Sciatic nerve (tissue), 2 donors: ENCODE measurements around the gene CADM1. TPM values are rescaled to one million over a fixed set of nuclear protein-coding genes. Genes with fewer than 3 reads are reported as not detected.

Source experiments
- ATAC-seq: fragments of 200-7000 bp; cut with Tn5 transposase; one replicate; pipeline ENCODE4 v1.9.1; 2020; ENCODE audit warnings: mild to moderate bottlenecking, moderate library complexity
- DNase-seq: peaks from one replicate; pipeline ENCODE4 v3.0.0-alpha.2; 2020; ENCODE audit warnings: low spot score
- intact Hi-C: fragments of 100-400 bp; cut with DNase I; formaldehyde crosslinking; loops from one replicate; pipeline ENCODE4 v1.14.2; 2022
- total RNA-seq: library from RNA; stranded (reverse); fragmentation: NEBNext Ultra II Directional; extraction: Animal tissue kit (Norgen Biotek cat#: 25700); gene quantifications from one replicate; pipeline ENCODE4 v1.2.1, GENCODE V29; 2021
- donor health status: DM: no; HTN: no; CAD: no.
- donor health status: DM: no; HTN: no; CAD: no.

The CADM1 gene
- total RNA-seq, 1 donor from 2014 or later, result 58.7 TPM

- DNase-seq (no peak), ATAC-seq (no peak)
- intact Hi-C loops, result no loop called here
These were observed 82.7 kb downstream of the CADM1 start for GRCh38 chr11:115421352-115421991.

GRCh38 chr11:115420505-115420904 lies 83.7 kb downstream of the CADM1 start:
- intact Hi-C loops, result no loop called here
- DNase-seq (no peak), ATAC-seq (no peak)

GRCh38 chr11:115418626-115419025 lies 85.6 kb downstream of the CADM1 start:
- intact Hi-C loops, result no loop called here
- DNase-seq (no peak), ATAC-seq (no peak)

- ATAC-seq (no peak), DNase-seq (no peak)
- intact Hi-C loops, result no loop called here
These were observed 86.1 kb downstream of the CADM1 start for GRCh38 chr11:115418081-115418480.

GRCh38 chr11:115411120-115411519 lies 93.1 kb downstream of the CADM1 start:
- ATAC-seq, result no peak
- intact Hi-C loops, result no loop called here
- DNase-seq, result no peak

GRCh38 chr11:115409691-115410220 lies 94.5 kb downstream of the CADM1 start:
- no peak for DNase-seq
- intact Hi-C loops, result no loop called here
- no peak for ATAC-seq

- no peak for ATAC-seq
- DNase-seq, result no peak
- intact Hi-C loops, result no loop called here
These were observed 95.0 kb downstream of the CADM1 start for GRCh38 chr11:115409116-115409670.

- intact Hi-C loops, result no loop called here
- ATAC-seq, result peak; percentile 95
- DNase-seq, result no peak
These were observed 95.9 kb downstream of the CADM1 start for GRCh38 chr11:115408036-115408921.

- DNase-seq (no peak), ATAC-seq (no peak)
- intact Hi-C loops, result no loop called here
These were observed 96.7 kb downstream of the CADM1 start for GRCh38 chr11:115407496-115407895.

GRCh38 chr11:115406404-115406803 lies 97.8 kb downstream of the CADM1 start:
- no peak for ATAC-seq
- no peak for DNase-seq
- intact Hi-C loops, result no loop called here

GRCh38 chr11:115398333-115399080 lies 105.7 kb downstream of the CADM1 start:
- no peak for DNase-seq
- no peak for ATAC-seq
- intact Hi-C loops, result no loop called here

GRCh38 chr11:115396533-115396932 lies 107.7 kb downstream of the CADM1 start:
- ATAC-seq, result no peak
- intact Hi-C loops, result no loop called here
- DNase-seq, result no peak

- no peak for DNase-seq
- intact Hi-C loops, result no loop called here
- ATAC-seq, result no peak
These were observed 110.3 kb downstream of the CADM1 start for GRCh38 chr11:115393950-115394349.

GRCh38 chr11:115391598-115391997 lies 112.6 kb downstream of the CADM1 start:
- no peak for DNase-seq
- no peak for ATAC-seq
- intact Hi-C loops, result no loop called here

- ATAC-seq, result no peak
- intact Hi-C loops, result no loop called here
These were observed 113.1 kb downstream of the CADM1 start for GRCh38 chr11:115391160-115391559.

GRCh38 chr11:115390441-115390840 lies 113.8 kb downstream of the CADM1 start:
- intact Hi-C loops, result no loop called here
- ATAC-seq (no peak), DNase-seq (no peak)

More at GRCh38 chr11:115391160-115391559, 113.1 kb downstream of the CADM1 start:
- no peak for DNase-seq

- ATAC-seq (no peak), DNase-seq (no peak)
- intact Hi-C loops, result no loop called here
These were observed 114.4 kb downstream of the CADM1 start for GRCh38 chr11:115389790-115390189.

- DNase-seq, result no peak
- intact Hi-C loops, result no loop called here
- ATAC-seq, result no peak
These were observed 119.0 kb downstream of the CADM1 start for GRCh38 chr11:115385226-115385625.

- ATAC-seq (no peak), DNase-seq (no peak)
- intact Hi-C loops, result no loop called here
These were observed 120.0 kb downstream of the CADM1 start for GRCh38 chr11:115384236-115384635.
